Dermis microvascular lymphatic vessel endothelial cell (primary cell): Measurements from ENCODE around the gene LRRN2. TPM values are rescaled to one million over a fixed set of nuclear protein-coding genes. Genes with fewer than 3 reads are reported as not detected.
"Not testable (repeated sequence)": the region's sequence is repeated elsewhere in the genome, so short reads cannot be mapped to it uniquely, and the experiment has no call there.

ENCODE experiments used
- DNase-seq, 2 donors: peaks; one replicate each; pipeline versions ENCODE4 v3.0.0 to v3.0.0-alpha.2; 2010; ENCODE audit warnings: low read depth in 2 of 2
- total RNA-seq: library from RNA; depleted of rRNA; stranded (reverse); fragments of >200 nt; gene quantifications from 2 replicates; pipeline ENCODE4 v1.2.1, GENCODE V29; 2014

Gene LRRN2
- total RNA-seq = 0.13 and 0.38 TPM in 2 replicates

DNA sequence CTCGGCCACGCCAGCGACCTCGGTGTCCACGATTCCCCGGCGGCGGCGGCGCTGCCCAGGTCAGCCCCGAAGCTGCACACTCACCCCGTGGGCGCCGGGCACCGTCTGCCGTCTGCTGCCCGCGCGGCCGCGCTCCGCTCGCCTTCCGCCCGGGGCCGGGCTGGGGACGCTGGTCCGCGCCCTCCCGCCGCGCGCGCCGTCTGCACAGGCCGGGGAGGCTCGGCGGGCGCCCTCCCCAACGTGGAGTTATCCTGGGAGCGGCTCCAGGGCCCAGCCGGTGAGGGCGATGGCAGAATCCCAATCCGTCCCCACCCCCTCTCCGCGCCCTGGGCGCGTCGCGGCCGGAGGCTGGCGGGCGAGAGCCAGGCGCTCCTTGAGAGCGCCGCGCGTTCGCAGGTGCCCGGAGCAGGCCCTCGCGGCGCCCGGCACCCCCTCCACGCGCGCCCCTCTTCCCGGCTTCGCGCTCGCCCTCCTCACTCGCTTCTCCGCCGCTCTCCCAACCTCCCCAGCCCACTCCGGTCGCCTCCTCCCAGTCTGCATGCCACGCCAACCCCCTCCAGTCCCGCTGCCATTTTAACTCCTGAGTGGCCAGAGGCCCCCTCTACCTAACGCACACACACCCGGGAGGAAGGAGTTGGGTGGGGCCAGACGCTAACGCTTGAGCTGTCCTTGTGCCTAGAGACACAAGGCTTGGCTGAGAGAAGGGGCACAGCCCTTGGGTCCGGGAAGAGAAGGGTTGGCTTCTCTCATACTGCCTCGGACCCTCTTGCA lies at the start of gene LRRN2:
LRRN2 (minus strand) TSS at position 503 of the 771 bp plus-strand sequence. CDS start 65,746 bp downstream, outside the sequence.
- DNase-seq = no peak

DNA sequence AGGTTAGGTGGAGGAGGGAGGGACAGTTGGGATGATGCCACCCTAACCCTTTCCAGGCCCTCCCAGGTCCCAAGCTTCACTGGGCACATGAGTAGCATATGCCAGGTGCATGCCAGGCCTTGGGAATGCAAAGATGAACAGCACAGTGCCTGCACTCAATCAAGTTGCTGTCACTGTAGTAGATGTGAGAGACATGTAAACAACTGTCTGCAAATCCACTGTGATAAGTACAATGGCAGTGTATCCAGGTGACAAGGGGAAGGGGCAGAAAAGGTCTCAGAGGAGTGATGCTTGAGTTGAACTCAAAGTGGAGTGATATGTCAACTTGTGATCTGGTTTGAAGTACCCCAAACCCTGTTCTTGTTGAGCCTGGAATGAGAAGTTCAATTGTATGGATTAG lies 49.5 kb upstream of the LRRN2 start:
- no peak for DNase-seq

GRCh38 chr1:204733869-204734596 lies 48.5 kb upstream of the LRRN2 start:
- no peak for DNase-seq

DNA sequence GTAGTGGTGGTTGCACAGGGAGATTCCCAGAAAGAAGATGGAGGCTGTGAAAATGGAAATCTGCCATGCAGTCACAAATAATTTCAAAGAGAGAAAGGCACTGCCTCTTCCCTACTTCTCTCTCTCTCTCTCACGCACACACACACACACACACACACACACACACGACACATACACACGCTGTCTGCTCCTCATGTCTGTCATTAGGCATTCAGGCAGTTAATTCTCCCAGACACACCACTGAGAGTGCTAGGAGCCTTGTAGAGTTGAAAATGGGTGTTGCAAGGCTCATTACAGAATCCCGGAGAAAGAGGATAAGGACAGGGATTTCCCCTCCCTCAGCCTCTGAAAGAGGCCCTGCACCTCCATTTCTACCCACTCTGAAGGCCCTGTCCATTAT lies 47.8 kb upstream of the LRRN2 start:
- no peak for DNase-seq

GRCh38 chr1:204731985-204732575 lies 46.5 kb upstream of the LRRN2 start:
- no peak for DNase-seq

DNA sequence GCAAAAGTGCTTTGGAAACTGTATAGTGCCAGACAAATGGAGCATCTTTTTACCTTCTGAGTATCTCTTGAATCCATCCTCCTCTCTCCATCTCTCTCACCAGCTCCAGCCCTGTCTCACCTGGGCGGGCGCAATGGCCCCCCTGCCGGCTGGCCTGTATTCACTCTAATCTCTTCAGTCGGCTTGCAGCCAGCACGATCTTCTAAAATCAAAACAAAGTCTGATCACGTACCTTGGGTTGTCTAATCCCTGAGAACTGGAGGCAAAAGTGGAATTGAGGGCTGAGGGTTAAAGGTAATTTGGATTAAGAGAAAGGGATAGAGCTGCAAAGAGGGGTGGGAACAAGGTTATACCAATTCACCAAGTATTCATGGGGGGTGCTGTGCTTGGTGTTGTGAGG lies 46.0 kb upstream of the LRRN2 start:
- DNase-seq = no peak

DNA sequence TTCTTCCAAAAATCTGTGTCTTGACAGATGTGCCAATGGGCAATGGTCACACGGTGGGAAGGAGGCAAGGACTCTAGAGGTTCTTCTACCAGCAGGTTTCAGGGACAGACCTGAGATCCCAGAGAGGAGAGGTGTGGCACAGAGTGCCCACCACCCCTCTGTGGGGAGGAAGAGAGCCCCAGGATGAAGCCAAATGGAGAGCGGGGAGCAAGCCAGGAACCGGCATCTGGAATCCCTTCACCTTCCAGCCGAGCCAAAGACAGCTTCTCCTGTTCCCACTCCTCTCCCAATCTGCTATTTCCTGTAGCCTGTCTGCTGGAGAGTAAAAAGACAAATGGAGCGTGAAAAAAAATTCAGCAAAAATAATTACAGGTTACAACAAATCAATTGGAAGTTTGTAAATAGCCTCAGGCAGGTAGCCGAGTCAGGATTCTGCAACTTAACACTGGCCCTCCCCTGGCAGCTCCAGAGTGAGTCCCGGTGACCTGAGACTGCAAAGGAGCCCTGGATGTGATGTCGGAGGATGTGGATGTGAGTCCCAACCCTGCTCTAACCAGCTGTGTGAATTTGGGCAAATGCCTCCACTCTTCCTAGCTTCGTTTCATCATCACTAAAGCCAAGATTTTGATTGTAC lies 45.4 kb upstream of the LRRN2 start:
- no peak for DNase-seq

DNA sequence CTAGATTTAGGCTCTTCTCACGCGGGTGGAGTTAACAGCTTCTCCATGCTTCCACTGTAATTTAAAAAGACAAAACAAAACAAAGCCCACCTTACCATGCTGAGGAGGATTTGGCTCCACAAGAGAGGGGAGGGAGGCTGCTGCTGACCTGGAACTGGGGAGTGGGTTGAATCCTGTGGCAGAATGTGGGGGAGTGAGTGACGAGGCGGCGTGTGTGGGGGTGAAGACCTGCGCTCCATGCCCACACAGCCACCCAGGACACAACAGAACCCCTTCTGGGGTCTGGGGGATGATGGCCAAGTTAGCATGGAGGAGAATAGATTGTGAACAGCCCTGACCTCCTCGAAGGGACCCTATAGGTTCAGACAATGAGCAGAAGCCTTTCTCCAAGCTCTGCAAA lies 44.0 kb upstream of the LRRN2 start:
- no peak for DNase-seq

GRCh38 chr1:204728456-204728855 lies 42.9 kb upstream of the LRRN2 start:
- no peak for DNase-seq

DNA sequence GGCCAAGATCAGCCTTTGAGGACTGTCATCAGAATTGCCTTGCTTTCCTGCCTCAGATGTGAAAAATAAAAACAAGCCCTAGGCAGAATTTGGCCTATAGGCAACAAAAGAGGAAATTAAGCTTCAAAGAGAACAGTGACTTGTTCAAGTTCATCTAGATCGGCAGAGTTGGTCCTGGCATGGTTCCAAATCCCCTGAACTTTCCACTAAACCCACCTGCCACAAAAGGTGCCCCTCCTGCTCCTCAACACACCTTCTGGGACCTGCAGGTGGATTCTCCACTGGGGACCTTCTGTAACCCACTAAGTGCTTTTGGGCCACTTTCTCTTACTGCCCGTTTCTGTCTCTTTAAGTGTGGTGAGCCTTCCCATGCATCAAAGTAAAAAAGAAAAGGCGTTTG lies 42.5 kb upstream of the LRRN2 start:
- DNase-seq = no peak

DNA sequence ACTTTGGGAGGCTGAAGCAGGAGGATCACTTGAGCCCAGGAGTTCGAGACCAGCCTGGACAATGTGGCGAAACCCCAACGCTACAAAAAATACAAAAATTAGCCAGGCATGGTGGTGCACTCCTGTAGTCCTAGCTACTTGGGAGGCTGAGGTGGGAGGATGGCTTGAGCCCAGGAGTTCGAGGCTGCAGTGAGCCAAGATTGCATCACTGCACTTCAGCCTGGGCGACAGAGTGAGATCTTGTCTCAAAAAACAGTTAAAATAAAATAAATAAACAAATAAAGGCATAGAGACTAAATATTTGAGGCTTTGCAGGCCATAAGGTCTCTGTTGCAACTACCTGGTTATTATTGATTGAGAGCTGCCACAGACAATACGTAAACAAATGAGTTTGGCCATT lies 41.9 kb upstream of the LRRN2 start:
- not testable (repeated sequence) for DNase-seq

- DNase-seq = no peak
Measured at GRCh38 chr1:204726478-204726877, 40.9 kb upstream of the LRRN2 start.

GRCh38 chr1:204725821-204726448 lies 40.4 kb upstream of the LRRN2 start:
- no peak for DNase-seq

- DNase-seq = no peak
Measured at GRCh38 chr1:204723131-204723787, 37.7 kb upstream of the LRRN2 start.

DNA sequence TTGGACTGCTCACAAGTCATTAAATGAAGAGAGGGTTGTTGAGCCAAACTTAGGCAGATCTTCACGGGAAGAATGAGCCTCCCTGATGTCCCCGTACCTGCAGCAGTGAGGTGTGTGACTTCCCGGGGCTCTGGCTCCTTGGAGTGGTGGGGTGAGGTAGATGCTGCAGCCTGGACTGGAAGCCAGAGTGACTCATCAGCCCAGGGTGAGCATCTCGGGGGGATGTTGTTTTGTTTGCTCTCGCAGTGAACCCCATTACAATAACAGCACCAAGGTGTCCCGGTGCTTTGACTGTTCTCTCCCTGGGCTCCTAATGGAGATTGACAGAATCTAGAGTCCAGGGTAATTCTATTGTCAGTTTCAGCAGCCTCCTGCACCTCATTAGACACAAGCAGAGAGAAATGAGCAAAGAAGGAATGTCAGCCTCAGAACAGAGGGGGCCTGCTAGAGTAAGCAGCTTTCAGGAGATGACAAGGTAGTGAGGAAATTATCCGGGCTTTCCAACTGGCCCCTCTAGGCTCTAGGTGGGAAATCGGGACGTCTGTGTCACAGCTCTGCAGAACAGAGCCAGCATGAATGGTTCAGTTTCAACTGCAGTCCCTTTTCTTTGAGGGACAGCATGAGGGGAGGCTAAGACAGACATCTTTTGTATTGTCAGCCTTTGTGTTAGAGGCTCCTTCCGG lies 36.0 kb upstream of the LRRN2 start:
- DNase-seq = no peak

DNA sequence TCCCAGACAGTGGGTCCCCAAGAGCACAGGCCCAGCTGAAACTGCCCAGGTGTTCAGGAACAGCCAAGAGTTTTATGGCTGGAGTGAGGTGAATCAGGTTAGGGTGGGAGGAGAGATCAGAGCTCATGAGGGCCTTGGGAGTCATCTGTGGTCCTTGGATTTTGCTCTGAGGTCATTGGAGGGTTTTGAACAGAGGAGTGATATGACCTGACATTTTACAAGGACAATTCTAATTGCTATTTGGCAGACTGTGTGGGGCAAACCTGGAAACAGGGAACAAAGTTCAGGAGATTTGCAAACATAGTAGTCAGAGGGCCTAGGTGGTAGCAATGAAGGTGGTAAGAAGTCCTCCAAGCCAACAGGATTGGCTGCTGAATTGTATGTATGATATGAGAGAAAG lies 31.1 kb upstream of the LRRN2 start:
- no peak for DNase-seq

GRCh38 chr1:204714861-204715511 lies 29.4 kb upstream of the LRRN2 start:
- no peak for DNase-seq

- DNase-seq = no peak
Measured at GRCh38 chr1:204714194-204714860, 28.8 kb upstream of the LRRN2 start.

GRCh38 chr1:204713541-204713940 lies 28.0 kb upstream of the LRRN2 start:
- no peak for DNase-seq
